ENCODE results near the gene ACAP1. TPM values are rescaled to one million over a fixed set of nuclear protein-coding genes. Genes with fewer than 3 reads are reported as not detected.

The ACAP1 gene
- total RNA-seq, 1 experiment from 2014 or later: 8.8 TPM

DNA sequence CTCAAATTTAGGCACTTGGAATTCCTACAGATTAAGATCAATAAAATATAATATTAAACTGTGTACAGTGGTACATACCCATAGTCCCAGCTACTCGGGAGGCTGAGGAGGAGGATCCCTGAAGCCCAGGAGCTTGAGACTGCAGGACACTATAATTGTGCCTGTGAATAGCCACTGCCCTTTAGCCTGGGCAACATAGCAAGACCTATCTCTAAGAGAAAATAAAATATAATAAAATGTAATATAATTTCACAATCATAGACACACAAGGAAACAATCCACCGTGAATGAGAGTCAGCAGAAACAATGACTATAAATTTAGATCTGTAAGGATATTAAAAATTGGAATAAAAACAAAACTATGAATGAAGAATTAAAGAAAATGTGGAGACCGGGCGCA, 34.5 kb downstream of the ACAP1 start (continued):
- TF ChIP-seq ZNF274 (IDR thresholded peaks at IDR 0.05; ENCODE audit: low read depth, low read length): no peak
- TF ChIP-seq CBX3 (IDR thresholded peaks at IDR 0.05; ENCODE audit: low read depth): no peak
- TF ChIP-seq POLR2AphosphoS5 (IDR thresholded peaks at IDR 0.05; ENCODE audit: low read depth, low read length): no peak

DNA sequence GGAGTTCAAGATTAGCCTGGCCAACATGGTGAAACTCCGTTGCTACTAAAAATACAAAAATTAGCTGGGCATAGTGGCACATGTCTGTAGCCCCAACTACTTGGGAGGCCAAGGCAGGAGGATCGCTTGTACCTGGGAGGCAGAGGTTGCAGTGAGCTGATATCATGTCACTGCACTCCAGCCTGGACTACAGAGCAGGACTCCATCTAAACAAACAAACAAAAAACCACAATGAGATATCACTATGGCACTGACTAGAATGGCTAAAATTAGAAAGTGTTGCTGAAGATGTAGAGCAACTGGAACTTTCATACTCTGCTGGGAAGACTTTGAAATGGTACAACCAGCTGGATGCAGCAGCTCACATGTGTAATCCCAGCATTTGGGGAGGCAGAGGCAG, 38.0 kb downstream of the ACAP1 start:
- Histone ChIP-seq H3K4me2 (ENCODE audit: low read length) (no peak overlapping the region), H3K27me3 (ENCODE audit: insufficient read depth, low read length) (no peaks in the 10 kb centered on the region), H2AFZ (ENCODE audit: low read depth, low read length, poor library complexity, severe bottlenecking) (no peak overlapping the region), H3K27ac (ENCODE audit: low read depth, low read length) (no peak overlapping the region), H3K9ac (ENCODE audit: low read length) (no peak overlapping the region), H3K79me2 (ENCODE audit: insufficient read depth, low read length) (no peaks in the 10 kb centered on the region), H4K20me1 (ENCODE audit: insufficient read depth) (no peaks in the 10 kb centered on the region), H3K9me2 (ENCODE audit: insufficient read depth) (no peaks in the 10 kb centered on the region), H3K36me3 (ENCODE audit: control insufficient read depth in 1 of 2, insufficient read depth in 2 of 2, low read length in 2 of 2) (no peaks in the 10 kb centered on the region), H3K4me3 (replicated peaks in 1 of 2; ENCODE audit: low read depth in 1 of 2, low read length in 2 of 2) (no peak overlapping the region), H3K4me1 (ENCODE audit: control insufficient read depth in 1 of 2, insufficient read depth in 2 of 2, low read length in 2 of 2) (no peaks in the 10 kb centered on the region), H3K9me3 (ENCODE audit: control insufficient read depth in 1 of 2, insufficient read depth in 1 of 2, low read depth in 1 of 2, low read length in 2 of 2) (0 out of 4 replicates have a peak, but pooled peaks cover 0 to 3% of the 10 kb centered on the region in 2 experiments)
- DNase-seq (ENCODE audit: low read depth, low spot score) (no peak), ATAC-seq (0 out of 2 replicates have a peak, but pooled peaks have one; percentile 17)
- ChIA-PET POLR2A (no interaction called here), RAD21 (ENCODE audit: low non-redundant PET in 1 of 2, low total read pairs in 2 of 2, uncharacterized antibody in 2 of 2, unreplicated experiment in 2 of 2) (no interaction called here), CTCF (no interaction called here)
- intact Hi-C loops (cut with micrococcal nuclease): no loop called here
- TF ChIP-seq JUND (IDR thresholded peaks at IDR 0.05) (no peak), CEBPB (IDR thresholded peaks at IDR 0.05; ENCODE audit: low read depth) (no peak)
- no TSS peak for BruUV-seq (replicated peaks)

DNA sequence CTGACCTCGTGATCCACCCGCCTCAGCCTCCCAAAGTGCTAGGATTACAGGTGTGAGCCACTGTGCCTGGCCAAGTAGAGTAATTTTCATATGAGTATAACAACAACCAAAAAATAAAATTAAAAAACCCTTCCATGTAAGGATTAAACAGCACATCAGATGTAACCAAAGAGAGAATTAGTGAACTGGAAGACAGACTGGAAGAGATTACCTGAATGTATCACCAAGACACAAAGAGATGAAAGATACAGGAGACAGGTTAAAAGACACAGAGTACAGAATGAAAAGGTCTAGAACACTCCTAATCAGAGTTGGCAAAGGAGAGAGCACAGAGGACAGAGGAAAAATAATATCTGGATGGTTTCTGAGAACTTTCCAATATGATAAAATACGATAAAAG, 42.8 kb downstream of the ACAP1 start:
- Histone ChIP-seq H3K4me1 (ENCODE audit: control insufficient read depth in 1 of 2, insufficient read depth in 2 of 2, low read length in 2 of 2) (peaks cover 8 to 26% of the 10 kb centered on the region in 2 experiments; a peak in 3 of 4 replicates), H3K27ac (ENCODE audit: low read depth, low read length) (no peak overlapping the region), H4K20me1 (ENCODE audit: insufficient read depth) (no peaks in the 10 kb centered on the region), H3K27me3 (ENCODE audit: insufficient read depth, low read length) (no peaks in the 10 kb centered on the region), H3K36me3 (ENCODE audit: control insufficient read depth in 1 of 2, insufficient read depth in 2 of 2, low read length in 2 of 2) (peaks cover 0 to 9% of the 10 kb centered on the region in 2 experiments; a peak in 1 of 4 replicates), H3K9me3 (ENCODE audit: control insufficient read depth in 1 of 2, insufficient read depth in 1 of 2, low read depth in 1 of 2, low read length in 2 of 2) (0 out of 4 replicates have a peak, but pooled peaks cover 0 to 7% of the 10 kb centered on the region in 2 experiments), H3K9me2 (ENCODE audit: insufficient read depth) (no peaks in the 10 kb centered on the region), H3K4me3 (replicated peaks in 1 of 2; ENCODE audit: low read depth in 1 of 2, low read length in 2 of 2) (no peak overlapping the region), H3K9ac (ENCODE audit: low read length) (no peak overlapping the region), H3K79me2 (ENCODE audit: insufficient read depth, low read length) (peaks cover 8% of the 10 kb centered on the region; the same call in 1 of the 2 replicates), H2AFZ (ENCODE audit: low read depth, low read length, poor library complexity, severe bottlenecking) (no peak overlapping the region), H3K4me2 (ENCODE audit: low read length) (no peak overlapping the region)
- RAD21 ChIA-PET (ENCODE audit: low non-redundant PET in 1 of 2, low total read pairs in 2 of 2, uncharacterized antibody in 2 of 2, unreplicated experiment in 2 of 2): no interaction called here
- TF ChIP-seq, protein P1, sequence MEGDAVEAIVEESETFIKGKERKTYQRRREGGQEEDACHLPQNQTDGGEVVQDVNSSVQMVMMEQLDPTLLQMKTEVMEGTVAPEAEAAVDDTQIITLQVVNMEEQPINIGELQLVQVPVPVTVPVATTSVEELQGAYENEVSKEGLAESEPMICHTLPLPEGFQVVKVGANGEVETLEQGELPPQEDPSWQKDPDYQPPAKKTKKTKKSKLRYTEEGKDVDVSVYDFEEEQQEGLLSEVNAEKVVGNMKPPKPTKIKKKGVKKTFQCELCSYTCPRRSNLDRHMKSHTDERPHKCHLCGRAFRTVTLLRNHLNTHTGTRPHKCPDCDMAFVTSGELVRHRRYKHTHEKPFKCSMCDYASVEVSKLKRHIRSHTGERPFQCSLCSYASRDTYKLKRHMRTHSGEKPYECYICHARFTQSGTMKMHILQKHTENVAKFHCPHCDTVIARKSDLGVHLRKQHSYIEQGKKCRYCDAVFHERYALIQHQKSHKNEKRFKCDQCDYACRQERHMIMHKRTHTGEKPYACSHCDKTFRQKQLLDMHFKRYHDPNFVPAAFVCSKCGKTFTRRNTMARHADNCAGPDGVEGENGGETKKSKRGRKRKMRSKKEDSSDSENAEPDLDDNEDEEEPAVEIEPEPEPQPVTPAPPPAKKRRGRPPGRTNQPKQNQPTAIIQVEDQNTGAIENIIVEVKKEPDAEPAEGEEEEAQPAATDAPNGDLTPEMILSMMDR (IDR thresholded peaks at IDR 0.05 in 2 of 3, conservative IDR thresholded peaks at IDR 0.05 in 1 of 3; ENCODE audit: borderline replicate concordance in 1 of 3, insufficient read depth in 1 of 3, low read depth in 2 of 3, low read length in 2 of 3): no peak
- TF ChIP-seq POLR2AphosphoS5 (IDR thresholded peaks at IDR 0.05; ENCODE audit: low read depth, low read length): no peak
- CTCF ChIA-PET: interaction anchor here (1.6 kb wide), 1 partner anchor 23 kb away, joined by 5 read pairs; no protein-coding TSS in a partner anchor
- no peak for ATAC-seq
- intact Hi-C loops (cut with micrococcal nuclease): no loop called here
- no peak for DNase-seq (ENCODE audit: low read depth, low spot score)
- POLR2A ChIA-PET: no interaction called here
- no TSS peak for BruUV-seq (replicated peaks)

Data from HCT116 (cell line).